WERI-Rb-1 (cell line): Measurements from ENCODE around the gene AQP11.
"Not testable (repeated sequence)": the region's sequence is repeated elsewhere in the genome, so short reads cannot be mapped to it uniquely, and the experiment has no call there.

Experiments
- DNase-seq: peaks from one replicate; pipeline ENCODE4 v3.0.0-alpha.2; 2020
- H3K27ac ChIP-seq: fragments of 250-450 bp; sonication (Bioruptor Pico); 2 replicates; pipeline ENCODE4 v1.5.1; 2020; ENCODE audit warnings: mild to moderate bottlenecking, moderate library complexity
- H3K27me3 ChIP-seq: fragments of 250-450 bp; sonication (Bioruptor Pico); 2 replicates; pipeline ENCODE4 v1.5.1; 2021; ENCODE audit warnings: mild to moderate bottlenecking, low read depth, moderate library complexity; ENCODE audit not compliant: insufficient read depth, severe bottlenecking
- H3K36me3 ChIP-seq: fragments of 250-450 bp; sonication (Bioruptor Pico); 2 replicates; pipeline ENCODE4 v1.5.1; 2020; ENCODE audit warnings: mild to moderate bottlenecking, moderate library complexity
- H3K4me3 ChIP-seq: 2 replicates; pipeline ENCODE4 v1.5.1; 2011; ENCODE audit warnings: low read depth, mild to moderate bottlenecking, control low read depth, low read length
- H3K9me3 ChIP-seq: fragments of 250-450 bp; sonication (Bioruptor Pico); 2 replicates; pipeline ENCODE4 v1.5.1; 2021; ENCODE audit warnings: mild to moderate bottlenecking, moderate library complexity; ENCODE audit not compliant: severe bottlenecking
- CTCF ChIP-seq: IDR thresholded peaks from 2 replicates; pipeline ENCODE4 v1.5.1; 2011; ENCODE audit warnings: low read depth, mild to moderate bottlenecking, control low read depth, inconsistent platforms, low read length

AQP11 gene

GRCh38 chr11:77619576-77620198 lies 29.9 kb downstream of the AQP11 start:
- H3K27ac ChIP-seq, result no peak overlapping the region

DNA sequence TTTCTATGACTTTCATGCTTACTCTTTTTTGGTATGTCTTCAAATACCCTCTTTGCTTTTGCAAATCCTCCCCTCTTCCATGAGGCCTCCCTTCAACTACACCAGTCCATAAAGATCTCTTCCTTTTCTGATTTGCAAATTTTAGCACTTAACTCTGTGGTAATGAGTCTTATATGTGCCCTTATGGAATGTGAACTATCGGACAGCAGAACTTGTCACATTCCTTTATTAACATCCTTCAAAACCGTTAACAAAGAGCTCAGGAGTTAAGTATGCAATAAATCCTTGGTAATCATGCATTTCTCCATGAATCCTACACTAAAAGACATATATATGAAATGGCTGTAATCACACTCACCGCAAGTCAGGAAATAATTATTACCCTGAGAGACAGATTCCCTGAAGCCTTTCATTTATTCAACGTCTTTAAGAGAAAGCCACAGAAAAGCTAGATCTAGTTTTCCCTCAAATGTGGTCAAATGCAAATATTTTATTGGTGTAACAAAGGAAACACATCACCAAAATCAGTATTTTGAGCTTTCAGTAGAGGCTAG lies 40.5 kb downstream of the AQP11 start:
- Histone ChIP-seq H3K9me3 (no peaks in the 10 kb centered on the region), H3K4me3 (no peak overlapping the region), H3K27me3 (no peaks in the 10 kb centered on the region), H3K36me3 (peaks cover 33% of the 10 kb centered on the region), H3K27ac (no peak overlapping the region)
- no peak for DNase-seq
- TF ChIP-seq CTCF, result no peak

More at GRCh38 chr11:77619576-77620198, 29.9 kb downstream of the AQP11 start:
- Histone ChIP-seq H3K4me3 (no peak overlapping the region), H3K9me3 (no peaks in the 10 kb centered on the region), H3K36me3 (peaks cover 74% of the 10 kb centered on the region), H3K27me3 (no peaks in the 10 kb centered on the region)
- no peak for DNase-seq
- peak; percentile 50 for TF ChIP-seq CTCF

DNA sequence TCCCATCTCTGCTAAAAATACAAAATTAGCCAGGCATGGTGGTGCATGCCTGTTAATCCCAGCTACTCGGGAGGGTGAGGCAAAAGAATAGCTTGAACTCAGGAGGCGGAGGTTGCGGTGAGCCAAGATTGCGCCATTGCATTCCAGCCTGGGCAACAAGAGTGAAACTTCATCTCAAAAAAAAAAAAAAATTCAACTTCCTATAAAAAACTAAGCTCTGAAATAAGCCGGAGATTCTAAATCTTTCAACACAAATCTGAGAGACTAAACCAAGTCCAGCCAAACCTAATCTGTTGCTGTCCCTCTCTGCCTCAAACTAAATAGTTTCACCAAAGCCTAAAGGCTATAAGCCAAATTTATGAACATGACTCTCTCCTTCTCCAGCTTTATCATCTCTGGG lies 44.2 kb downstream of the AQP11 start:
- H3K27ac ChIP-seq, H3K27me3 ChIP-seq, H3K9me3 ChIP-seq, H3K4me3 ChIP-seq, DNase-seq: not testable (repeated sequence)
- H3K36me3 ChIP-seq, result peaks cover 20% of the 10 kb centered on the region

GRCh38 chr11:77636731-77637344 lies 47.1 kb downstream of the AQP11 start:
- Histone ChIP-seq H3K27ac (peak overlapping the region; percentile 80), H3K4me3 (peak overlapping the region; percentile 76), H3K36me3 (peaks cover 11% of the 10 kb centered on the region), H3K9me3 (no peaks in the 10 kb centered on the region), H3K27me3 (no peaks in the 10 kb centered on the region)
- no peak for DNase-seq
- TF ChIP-seq CTCF, result no peak

GRCh38 chr11:77637345-77638165 lies 47.8 kb downstream of the AQP11 start, which contains the start of gene CLNS1A:
Gene CLNS1A, minus strand, starts transcription at chr11:77637794. Its CDS starts 80 bp downstream, at chr11:77637714.
- no peak for TF ChIP-seq CTCF
- Histone ChIP-seq H3K36me3 (peaks cover 11% of the 10 kb centered on the region), H3K9me3 (no peaks in the 10 kb centered on the region), H3K4me3 (peak within 1 kb of the TSS; percentile 76), H3K27ac (peak within 1 kb of the TSS; percentile 80), H3K27me3 (no peaks in the 10 kb centered on the region)
- DNase-seq, result peak; percentile 89

- DNase-seq, result no peak
- H3K36me3 ChIP-seq, result no peaks in the 10 kb centered on the region
- H3K9me3 ChIP-seq, result no peaks in the 10 kb centered on the region
- no peak overlapping the region for H3K4me3 ChIP-seq
- no peaks in the 10 kb centered on the region for H3K27me3 ChIP-seq
- TF ChIP-seq CTCF, result no peak
- no peak overlapping the region for H3K27ac ChIP-seq
These were observed 52.5 kb downstream of the AQP11 start for GRCh38 chr11:77642228-77642627.
